Measurements from ENCODE around the gene CAMKV.

The CAMKV gene

DNA sequence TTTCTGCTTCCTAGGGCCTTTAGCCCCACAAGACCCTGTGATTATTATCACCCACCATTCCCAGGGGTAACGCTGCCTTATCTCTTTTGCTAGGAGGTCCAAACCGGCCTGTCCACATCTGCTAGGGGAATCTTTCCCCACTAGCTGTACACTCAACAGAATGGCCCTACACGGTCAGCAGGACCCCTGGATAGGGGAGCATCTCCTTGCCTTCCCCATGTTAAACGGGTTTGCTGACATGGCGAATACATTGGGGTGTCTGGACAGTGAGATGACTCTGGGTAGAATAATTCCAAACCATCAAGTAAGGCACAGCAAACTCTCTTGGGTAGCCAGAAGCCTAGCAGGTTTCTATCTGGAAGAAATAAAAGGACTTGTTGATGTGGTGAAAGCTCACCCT lies 14.0 kb downstream of the CAMKV start:
- Histone ChIP-seq H3K4me3 (ENCODE audit: low read length) (peak overlapping the region; percentile 90; the same call in 1 of the 2 replicates), H3K27me3 (ENCODE audit: control insufficient read depth, insufficient read depth, low read length) (no peaks in the 10 kb centered on the region), H3K27ac (ENCODE audit: low read length) (no peak overlapping the region), H3K4me1 (ENCODE audit: control insufficient read depth, insufficient read depth, low read length) (peaks cover 2% of the 10 kb centered on the region; the same call in 1 of the 2 replicates), H3K36me3 (ENCODE audit: control insufficient read depth, insufficient read depth, low read length) (peaks cover 12% of the 10 kb centered on the region), H3K9me3 (ENCODE audit: control insufficient read depth, insufficient read depth, low read length) (no peaks in the 10 kb centered on the region)
- DNase-seq (ENCODE audit: low read depth, low spot score), result no peak
- WGBS (ENCODE audit: insufficient coverage, insufficient read length), result no CpG with 5 or more reads among the region's 5 CpGs

DNA sequence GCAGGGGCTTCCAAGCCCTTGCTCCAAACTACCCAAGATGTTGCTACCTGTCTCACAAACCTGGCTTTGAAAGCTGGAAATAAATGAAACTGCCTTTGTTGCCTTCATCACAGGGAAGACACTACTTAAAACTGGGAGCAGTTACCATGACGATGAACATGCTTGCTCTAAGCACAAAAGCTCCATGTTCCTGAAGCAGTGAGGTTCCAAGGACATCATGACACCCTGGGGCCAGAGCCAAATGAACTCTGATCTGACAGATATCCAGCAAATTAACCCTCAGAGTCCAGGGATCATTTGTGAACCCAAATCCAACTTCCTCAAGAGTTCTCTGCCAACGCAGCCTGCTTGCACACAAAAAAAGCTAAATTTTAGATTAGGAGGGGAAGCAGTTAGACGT lies 24.0 kb downstream of the CAMKV start:
- Histone ChIP-seq H3K4me3 (ENCODE audit: low read length) (no peak overlapping the region), H3K27ac (ENCODE audit: low read length) (no peak overlapping the region), H3K4me1 (ENCODE audit: control insufficient read depth, insufficient read depth, low read length) (no peaks in the 10 kb centered on the region), H3K9me3 (ENCODE audit: control insufficient read depth, insufficient read depth, low read length) (no peaks in the 10 kb centered on the region), H3K36me3 (ENCODE audit: control insufficient read depth, insufficient read depth, low read length) (peaks cover 18% of the 10 kb centered on the region; the same call in 1 of the 2 replicates), H3K27me3 (ENCODE audit: control insufficient read depth, insufficient read depth, low read length) (no peaks in the 10 kb centered on the region)
- no CpG with 5 or more reads among the region's 3 CpGs for WGBS (ENCODE audit: insufficient coverage, insufficient read length)
- DNase-seq (ENCODE audit: low read depth, low spot score), result no peak

DNA sequence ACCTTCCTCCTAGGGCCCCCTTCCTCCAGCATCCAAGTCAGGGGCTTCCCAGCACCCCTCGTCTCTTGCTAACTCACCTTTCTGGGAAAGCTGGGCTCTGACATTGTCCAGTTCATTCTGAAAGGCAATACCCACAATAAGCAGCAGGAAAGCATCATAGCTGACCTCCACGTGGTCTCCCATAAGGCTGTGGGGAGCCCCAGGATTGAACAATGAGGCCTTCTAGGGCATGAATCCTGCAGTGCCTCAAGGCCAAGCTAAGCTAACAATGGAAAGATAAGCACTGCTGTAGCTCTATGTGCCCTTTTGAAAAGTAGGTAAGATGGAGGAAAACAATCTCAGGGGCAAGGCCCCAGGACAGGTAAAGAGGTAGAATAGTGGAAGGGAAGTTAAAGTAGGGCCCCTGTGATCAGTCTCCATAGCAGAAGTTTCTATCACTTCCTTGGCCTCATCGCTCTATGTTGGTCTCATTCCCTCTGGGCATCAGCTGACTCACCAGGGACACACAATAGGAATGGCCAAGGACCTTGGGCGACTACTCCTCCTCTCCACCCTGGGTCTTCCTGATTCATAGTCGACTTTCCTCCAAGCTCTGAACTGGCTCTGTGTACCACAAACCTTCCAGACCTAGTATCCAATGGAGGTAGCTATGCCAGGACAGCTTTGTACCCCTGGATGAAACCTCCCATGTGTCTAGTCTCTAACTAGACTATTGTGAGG lies 25.1 kb downstream of the CAMKV start:
- Histone ChIP-seq H3K36me3 (ENCODE audit: control insufficient read depth, insufficient read depth, low read length) (peaks cover 23% of the 10 kb centered on the region; the same call in 1 of the 2 replicates), H3K4me3 (ENCODE audit: low read length) (no peak overlapping the region), H3K4me1 (ENCODE audit: control insufficient read depth, insufficient read depth, low read length) (no peaks in the 10 kb centered on the region), H3K27me3 (ENCODE audit: control insufficient read depth, insufficient read depth, low read length) (no peaks in the 10 kb centered on the region), H3K27ac (ENCODE audit: low read length) (no peak overlapping the region), H3K9me3 (ENCODE audit: control insufficient read depth, insufficient read depth, low read length) (no peaks in the 10 kb centered on the region)
- no peak for DNase-seq (ENCODE audit: low read depth, low spot score)
- no CpG with 5 or more reads among the region's 5 CpGs for WGBS (ENCODE audit: insufficient coverage, insufficient read length)

DNA sequence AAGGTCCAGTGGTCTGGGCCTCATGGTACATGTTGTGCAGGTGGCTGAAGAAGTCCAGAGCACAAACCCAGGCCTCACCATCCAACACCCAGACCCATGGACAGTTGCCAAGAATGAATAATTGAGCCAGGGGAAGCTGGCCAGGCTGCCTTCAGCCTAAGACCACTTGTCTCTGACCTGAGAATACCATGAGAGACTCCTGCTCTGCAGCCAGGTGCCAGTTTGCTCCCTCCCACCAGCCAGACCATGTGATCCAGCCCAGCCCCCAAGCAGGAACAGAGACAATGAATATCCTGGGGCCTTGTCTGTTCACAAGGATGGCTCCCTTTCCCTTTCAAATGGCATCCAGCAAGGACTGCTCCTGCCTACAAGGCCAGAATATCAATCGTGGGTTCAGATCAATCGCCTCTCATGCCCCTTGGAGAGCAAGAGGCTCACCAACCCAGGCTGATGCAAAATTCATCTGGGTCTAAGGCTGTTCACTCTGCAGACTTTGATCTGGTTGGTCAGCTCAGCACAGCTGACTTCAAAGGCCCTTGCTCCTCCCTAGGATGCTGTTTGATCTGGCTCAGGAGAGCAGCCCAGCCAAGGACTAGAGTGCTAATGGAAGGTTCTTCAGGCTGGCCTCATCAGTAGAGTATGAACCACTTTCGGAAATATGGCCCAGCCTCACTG lies 26.7 kb downstream of the CAMKV start:
- WGBS (ENCODE audit: insufficient coverage, insufficient read length), result no CpG with 5 or more reads among the region's 3 CpGs
- Histone ChIP-seq H3K36me3 (ENCODE audit: control insufficient read depth, insufficient read depth, low read length) (peaks cover 30% of the 10 kb centered on the region), H3K4me3 (ENCODE audit: low read length) (no peak overlapping the region)

DNA sequence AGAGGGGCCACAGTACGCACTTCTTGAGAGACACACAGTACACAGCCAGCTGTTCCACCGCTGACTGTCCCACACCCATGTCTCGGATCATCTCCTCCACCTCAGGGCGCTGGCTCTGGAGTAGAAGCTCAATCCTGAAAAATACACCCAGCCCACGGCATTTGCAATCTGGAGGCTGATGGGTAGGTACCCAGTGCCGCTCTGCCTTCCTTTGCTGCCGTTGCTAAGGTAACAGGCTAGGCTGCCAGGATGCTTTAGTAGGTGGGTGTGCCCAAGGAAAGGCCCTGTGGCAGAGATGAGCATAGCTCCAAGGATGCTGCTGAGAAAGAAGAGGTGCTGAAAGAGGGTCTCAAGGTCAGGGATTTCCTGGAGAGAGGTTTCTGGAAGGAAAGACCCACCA lies 27.9 kb downstream of the CAMKV start:
- H3K4me3 ChIP-seq (ENCODE audit: low read length), result no peak overlapping the region
- H3K27ac ChIP-seq (ENCODE audit: low read length), result no peak overlapping the region
- DNase-seq (ENCODE audit: low read depth, low spot score), result no peak
- H3K27me3 ChIP-seq (ENCODE audit: control insufficient read depth, insufficient read depth, low read length), result no peaks in the 10 kb centered on the region
- no CpG with 5 or more reads among the region's 7 CpGs for WGBS (ENCODE audit: insufficient coverage, insufficient read length)
- no peaks in the 10 kb centered on the region for H3K4me1 ChIP-seq (ENCODE audit: control insufficient read depth, insufficient read depth, low read length)
- peaks cover 33% of the 10 kb centered on the region for H3K36me3 ChIP-seq (ENCODE audit: control insufficient read depth, insufficient read depth, low read length)
- no peaks in the 10 kb centered on the region for H3K9me3 ChIP-seq (ENCODE audit: control insufficient read depth, insufficient read depth, low read length)

More for the DNA sequence above, 26.7 kb downstream of the CAMKV start:
- Histone ChIP-seq H3K27ac (ENCODE audit: low read length) (no peak overlapping the region), H3K27me3 (ENCODE audit: control insufficient read depth, insufficient read depth, low read length) (no peaks in the 10 kb centered on the region), H3K4me1 (ENCODE audit: control insufficient read depth, insufficient read depth, low read length) (no peaks in the 10 kb centered on the region), H3K9me3 (ENCODE audit: control insufficient read depth, insufficient read depth, low read length) (no peaks in the 10 kb centered on the region)
- no peak for DNase-seq (ENCODE audit: low read depth, low spot score)

DNA sequence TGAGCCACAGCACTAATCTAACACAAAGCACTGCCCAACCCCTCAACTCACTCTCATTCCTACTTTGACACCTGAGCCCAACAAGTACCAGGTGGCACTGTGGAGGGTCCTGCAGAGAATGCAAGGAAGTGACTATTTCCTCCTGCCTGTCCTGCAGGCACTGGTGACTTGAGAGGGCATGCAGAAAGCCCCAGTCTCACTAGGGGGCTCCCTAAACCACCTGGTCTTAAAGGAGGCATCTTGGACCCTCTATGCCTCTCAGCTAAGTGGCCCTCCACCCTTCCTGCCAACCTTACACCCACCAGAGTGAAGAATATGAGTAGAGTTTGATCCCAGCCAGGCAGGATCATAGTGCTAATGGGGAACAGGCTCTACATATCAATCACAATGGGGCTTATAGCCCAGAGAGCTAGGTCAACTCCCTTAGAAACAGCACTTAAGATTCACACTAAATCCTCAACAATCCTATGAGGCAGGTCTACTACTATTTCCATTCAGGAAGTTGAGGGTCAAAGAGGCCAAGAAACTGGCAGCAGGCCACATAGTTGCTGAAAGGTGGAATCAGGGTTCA lies 28.5 kb downstream of the CAMKV start:
- Histone ChIP-seq H3K4me3 (ENCODE audit: low read length) (no peak overlapping the region), H3K27ac (ENCODE audit: low read length) (no peak overlapping the region), H3K27me3 (ENCODE audit: control insufficient read depth, insufficient read depth, low read length) (no peaks in the 10 kb centered on the region), H3K9me3 (ENCODE audit: control insufficient read depth, insufficient read depth, low read length) (no peaks in the 10 kb centered on the region), H3K36me3 (ENCODE audit: control insufficient read depth, insufficient read depth, low read length) (peaks cover 31% of the 10 kb centered on the region), H3K4me1 (ENCODE audit: control insufficient read depth, insufficient read depth, low read length) (no peaks in the 10 kb centered on the region)
- DNase-seq (ENCODE audit: low read depth, low spot score), result peak; percentile 29

DNA sequence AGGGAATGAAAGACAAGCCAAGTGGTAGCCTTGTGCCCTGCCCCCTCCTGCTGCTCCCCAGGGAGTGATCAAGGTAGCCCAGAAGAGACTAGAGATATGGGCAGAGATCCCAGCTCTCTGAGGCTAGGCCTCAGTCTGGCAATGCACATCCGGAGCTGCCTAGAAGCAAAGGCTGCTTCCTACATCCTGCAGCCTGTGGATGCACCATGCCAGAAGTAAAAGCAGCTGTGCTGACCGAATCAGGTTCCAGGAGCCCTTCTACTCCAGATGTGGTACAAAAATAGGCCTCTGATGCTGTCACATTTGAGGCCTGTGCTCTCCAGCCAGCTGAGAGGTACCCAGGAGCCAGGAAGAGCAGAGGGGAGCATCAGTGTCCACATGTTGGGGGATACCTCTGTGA lies 29.3 kb downstream of the CAMKV start:
- H3K4me1 ChIP-seq (ENCODE audit: control insufficient read depth, insufficient read depth, low read length), result no peaks in the 10 kb centered on the region
- no peaks in the 10 kb centered on the region for H3K9me3 ChIP-seq (ENCODE audit: control insufficient read depth, insufficient read depth, low read length)
- WGBS (ENCODE audit: insufficient coverage, insufficient read length), result no CpG with 5 or more reads among the region's 2 CpGs
- H3K4me3 ChIP-seq (ENCODE audit: low read length), result no peak overlapping the region
- H3K36me3 ChIP-seq (ENCODE audit: control insufficient read depth, insufficient read depth, low read length), result peaks cover 26% of the 10 kb centered on the region
- H3K27ac ChIP-seq (ENCODE audit: low read length), result no peak overlapping the region
- no peaks in the 10 kb centered on the region for H3K27me3 ChIP-seq (ENCODE audit: control insufficient read depth, insufficient read depth, low read length)
- DNase-seq (ENCODE audit: low read depth, low spot score), result no peak

DNA sequence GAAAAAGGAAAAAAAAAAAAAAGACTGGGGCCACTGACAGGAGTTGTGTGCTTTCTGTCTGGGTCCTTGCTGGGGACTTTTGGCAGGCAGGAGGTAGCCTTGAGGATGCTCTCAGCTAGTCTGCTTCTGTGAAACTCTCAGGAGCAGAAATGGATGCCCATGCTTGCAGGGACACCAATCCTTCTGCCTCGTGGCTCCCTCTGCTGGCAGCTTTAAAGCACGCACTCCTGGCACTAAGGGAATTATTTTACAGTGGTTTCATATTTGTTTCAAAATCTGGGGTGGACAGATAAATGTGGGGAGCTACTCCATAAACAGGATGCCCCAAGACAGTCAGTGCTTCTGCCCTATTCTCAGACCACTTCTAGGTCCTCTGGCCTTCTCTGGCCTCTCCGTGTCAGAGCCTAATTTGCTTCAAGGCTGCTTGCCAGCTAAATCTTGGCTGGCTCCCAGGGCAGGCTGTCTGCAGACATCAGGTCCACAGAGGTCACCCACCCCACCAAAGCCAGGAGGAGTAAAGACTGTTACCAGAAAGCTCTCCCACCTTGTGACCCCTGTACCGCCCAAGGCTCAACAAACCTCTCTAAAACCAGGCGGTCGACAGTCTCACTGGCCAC lies 30.4 kb downstream of the CAMKV start:
- H3K27ac ChIP-seq (ENCODE audit: low read length), result no peak overlapping the region

DNA sequence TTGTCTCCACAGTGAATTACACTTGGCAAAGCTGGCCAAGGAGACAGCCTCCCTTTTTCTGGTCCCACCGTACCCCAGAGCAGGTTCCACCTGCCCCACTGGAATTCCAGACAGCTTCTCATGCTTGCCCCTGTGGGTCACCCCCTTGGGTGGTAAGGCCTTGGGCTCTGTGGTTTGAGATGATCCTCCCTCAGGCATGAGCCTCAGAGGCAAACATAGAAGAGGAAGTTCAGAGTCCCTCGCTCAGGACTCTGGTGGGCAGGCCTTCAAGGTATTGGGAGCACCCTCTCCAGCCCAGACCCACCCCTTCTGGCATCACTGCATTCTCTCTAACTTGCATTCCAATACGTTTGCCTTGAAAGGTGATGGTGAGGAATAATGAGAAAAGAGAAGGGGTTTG lies 38.4 kb downstream of the CAMKV start:
- peaks cover 13% of the 10 kb centered on the region for H3K36me3 ChIP-seq (ENCODE audit: control insufficient read depth, insufficient read depth, low read length)
- no peaks in the 10 kb centered on the region for H3K4me1 ChIP-seq (ENCODE audit: control insufficient read depth, insufficient read depth, low read length)
- no peaks in the 10 kb centered on the region for H3K27me3 ChIP-seq (ENCODE audit: control insufficient read depth, insufficient read depth, low read length)
- no peak for DNase-seq (ENCODE audit: low read depth, low spot score)
- WGBS (ENCODE audit: insufficient coverage, insufficient read length), result no CpG with 5 or more reads among the region's 3 CpGs
- H3K27ac ChIP-seq (ENCODE audit: low read length), result no peak overlapping the region
- H3K4me3 ChIP-seq (ENCODE audit: low read length), result no peak overlapping the region
- H3K9me3 ChIP-seq (ENCODE audit: control insufficient read depth, insufficient read depth, low read length), result no peaks in the 10 kb centered on the region

More for the DNA sequence above, 30.4 kb downstream of the CAMKV start:
- no CpG with 5 or more reads among the region's 6 CpGs for WGBS (ENCODE audit: insufficient coverage, insufficient read length)
- Histone ChIP-seq H3K9me3 (ENCODE audit: control insufficient read depth, insufficient read depth, low read length) (no peaks in the 10 kb centered on the region), H3K4me3 (ENCODE audit: low read length) (no peak overlapping the region), H3K27me3 (ENCODE audit: control insufficient read depth, insufficient read depth, low read length) (no peaks in the 10 kb centered on the region), H3K36me3 (ENCODE audit: control insufficient read depth, insufficient read depth, low read length) (peaks cover 21% of the 10 kb centered on the region), H3K4me1 (ENCODE audit: control insufficient read depth, insufficient read depth, low read length) (no peaks in the 10 kb centered on the region)
- no peak for DNase-seq (ENCODE audit: low read depth, low spot score)

DNA sequence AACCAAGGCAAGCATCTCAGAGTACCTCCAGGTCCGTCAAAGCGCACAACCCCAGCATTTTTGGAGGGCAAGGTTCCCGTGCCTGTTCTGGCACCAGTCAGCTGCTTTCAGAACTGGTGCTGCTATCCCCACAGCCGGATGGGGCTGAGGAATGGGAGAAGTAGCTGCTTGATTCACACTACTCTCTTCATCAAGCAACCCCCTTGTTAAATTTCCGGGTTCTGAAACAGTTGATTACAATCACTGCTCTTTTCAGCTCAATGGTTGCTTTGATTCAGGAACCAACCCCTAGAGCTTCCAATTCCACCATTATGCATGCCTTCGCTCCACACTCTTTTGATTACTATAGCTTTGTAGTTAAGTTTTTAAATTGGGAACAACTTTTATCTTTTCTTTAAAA lies 43.7 kb downstream of the CAMKV start:
- peaks cover 9% of the 10 kb centered on the region for H3K36me3 ChIP-seq (ENCODE audit: control insufficient read depth, insufficient read depth, low read length)
- no peaks in the 10 kb centered on the region for H3K4me1 ChIP-seq (ENCODE audit: control insufficient read depth, insufficient read depth, low read length)
- no peaks in the 10 kb centered on the region for H3K27me3 ChIP-seq (ENCODE audit: control insufficient read depth, insufficient read depth, low read length)
- DNase-seq (ENCODE audit: low read depth, low spot score), result no peak
- no CpG with 5 or more reads among the region's 6 CpGs for WGBS (ENCODE audit: insufficient coverage, insufficient read length)
- no peaks in the 10 kb centered on the region for H3K9me3 ChIP-seq (ENCODE audit: control insufficient read depth, insufficient read depth, low read length)
- no peak overlapping the region for H3K27ac ChIP-seq (ENCODE audit: low read length)
- no peak overlapping the region for H3K4me3 ChIP-seq (ENCODE audit: low read length)
